Activated CD8-positive, alpha-beta memory T cell treated with anti-CD3 and anti-CD28 coated beads, Interleukin-2, amount 50 U/mL, for 24 hours (primary cell): ENCODE results near the gene NAB2.
"Not testable (repeated sequence)": the region's sequence is repeated elsewhere in the genome, so short reads cannot be mapped to it uniquely, and the experiment has no call there.

Experiments used
- DNase-seq: peaks from one replicate; pipeline ENCODE4 v3.0.0-alpha.2; 2020; ENCODE audit errors: extremely low read depth

Gene NAB2

DNA sequence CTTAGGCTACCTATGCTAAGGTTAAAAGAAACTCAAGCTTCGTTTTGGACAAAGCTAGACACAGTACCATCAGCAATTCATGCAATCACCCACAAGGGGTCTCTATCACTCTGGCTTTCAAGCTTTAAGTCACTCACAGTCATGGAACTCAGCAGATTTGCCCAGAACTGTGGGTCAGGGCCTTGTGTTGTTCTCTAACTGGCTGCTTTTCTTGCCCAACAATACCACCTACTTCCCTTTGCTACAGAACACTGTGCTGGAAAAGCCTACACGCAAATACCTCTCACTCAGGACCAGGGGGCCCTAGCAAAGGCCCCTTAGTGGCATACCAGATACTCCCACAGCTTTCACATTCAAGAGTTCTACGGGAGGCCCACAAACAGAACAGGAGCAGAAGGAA is 19.4 kb upstream of the NAB2 start:
- no peak for DNase-seq

DNA sequence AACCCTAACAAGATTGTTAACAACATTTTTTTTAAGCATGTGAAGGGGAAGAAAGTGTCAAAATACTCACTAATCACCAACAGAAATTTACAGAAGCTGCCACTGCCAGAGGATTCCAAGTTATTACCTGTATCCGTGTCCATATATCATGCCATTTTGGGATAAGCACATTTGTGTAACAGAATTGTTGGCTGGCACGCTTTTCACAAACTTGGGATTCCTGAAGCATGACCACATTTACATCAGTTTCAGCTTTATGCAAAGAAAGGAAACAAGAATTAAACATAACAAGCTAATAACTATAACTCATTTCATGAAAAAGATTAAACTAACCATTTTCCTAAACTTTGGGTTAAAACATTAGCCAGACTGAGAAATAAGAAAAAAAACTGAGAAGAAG is 16.3 kb upstream of the NAB2 start:
- no peak for DNase-seq

DNA sequence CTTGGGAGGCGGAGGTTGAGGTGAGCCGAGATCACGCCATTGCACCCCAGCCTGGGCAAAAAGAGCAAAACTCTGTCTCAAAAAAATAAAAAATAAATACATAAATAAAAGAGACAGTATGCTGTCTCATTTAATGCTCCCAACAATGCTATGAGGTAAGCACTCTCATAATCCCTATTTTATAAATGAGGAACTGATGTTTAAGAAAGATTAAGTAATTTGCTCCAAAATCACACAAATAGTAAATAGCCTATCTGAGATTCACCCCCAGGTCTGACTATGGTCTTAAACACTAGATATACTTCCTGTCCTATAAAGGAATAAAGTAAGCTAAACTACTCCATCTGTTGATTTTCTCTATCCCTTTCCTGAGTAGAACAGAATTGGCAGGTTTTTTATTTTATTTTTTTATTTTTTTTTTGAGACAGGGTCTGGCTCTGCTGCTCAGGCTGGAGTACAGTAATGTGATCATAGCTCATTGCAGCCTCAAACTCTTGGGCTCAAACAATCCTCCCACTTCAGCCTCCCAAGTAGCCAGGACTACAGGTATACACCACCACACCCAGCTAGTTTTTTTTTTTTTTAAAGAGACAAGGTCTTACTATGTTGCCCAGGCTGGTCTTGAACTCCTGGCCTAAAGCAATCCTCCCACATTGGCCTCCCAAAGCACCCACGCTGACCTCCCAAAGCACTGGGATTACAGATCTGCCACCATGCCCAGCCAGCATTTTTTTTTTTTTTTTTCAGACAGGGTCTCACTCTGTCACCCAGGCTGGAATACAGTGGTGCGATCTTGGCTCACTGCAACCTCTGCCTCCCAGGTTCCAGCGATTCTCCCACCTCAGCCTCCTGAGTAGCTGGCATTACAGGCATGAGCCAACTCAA is 15.1 kb upstream of the NAB2 start:
- DNase-seq, result not testable (repeated sequence)

DNA sequence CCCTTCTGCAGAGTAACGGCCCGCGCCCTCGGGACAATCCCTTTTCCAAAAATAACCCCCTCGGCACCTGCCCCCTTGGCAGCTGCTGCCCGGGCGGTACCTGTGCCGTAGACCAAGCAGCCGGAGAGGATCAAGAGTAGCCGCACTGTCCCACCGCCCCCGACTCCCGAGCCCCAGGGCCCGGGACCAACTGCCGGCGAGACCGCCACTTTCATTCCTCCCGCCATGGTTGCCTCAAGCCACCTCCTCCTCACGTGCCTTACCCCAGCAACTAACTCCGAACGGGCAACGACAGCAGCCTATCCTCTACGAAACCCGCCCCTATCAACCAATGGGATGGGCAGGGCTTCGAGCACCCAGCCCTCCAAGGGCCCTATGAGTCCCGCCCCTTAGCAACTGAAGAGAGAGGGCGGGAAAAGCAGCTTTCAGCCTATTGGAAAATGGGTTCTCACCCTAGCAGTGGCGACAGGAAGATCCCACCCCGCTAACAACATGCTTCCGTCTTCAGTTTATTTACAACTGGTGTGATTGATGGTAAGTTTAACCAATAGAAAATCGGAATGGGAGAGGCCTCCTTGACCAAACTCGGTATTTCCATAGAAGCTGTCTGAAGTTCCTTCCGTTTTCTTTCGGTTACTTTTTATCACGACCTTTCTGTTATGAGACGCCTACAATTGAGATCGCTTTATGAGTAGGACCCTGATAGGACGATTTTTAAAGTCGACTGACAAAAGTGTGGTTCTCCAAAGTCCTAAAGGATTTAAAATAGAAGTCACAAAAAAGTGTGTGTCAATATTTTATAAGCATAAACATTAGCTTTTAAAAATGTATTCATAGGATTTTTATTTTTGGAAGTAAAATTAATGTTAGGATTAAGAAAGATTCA is 10.2 kb upstream of the NAB2 start, which contains the start of gene NEMP1:
Gene NEMP1 (minus strand): TSS at position 273 of the 886 bp plus-strand sequence. CDS start 46 bp downstream, at position 227.
- peak; percentile 95 for DNase-seq

DNA sequence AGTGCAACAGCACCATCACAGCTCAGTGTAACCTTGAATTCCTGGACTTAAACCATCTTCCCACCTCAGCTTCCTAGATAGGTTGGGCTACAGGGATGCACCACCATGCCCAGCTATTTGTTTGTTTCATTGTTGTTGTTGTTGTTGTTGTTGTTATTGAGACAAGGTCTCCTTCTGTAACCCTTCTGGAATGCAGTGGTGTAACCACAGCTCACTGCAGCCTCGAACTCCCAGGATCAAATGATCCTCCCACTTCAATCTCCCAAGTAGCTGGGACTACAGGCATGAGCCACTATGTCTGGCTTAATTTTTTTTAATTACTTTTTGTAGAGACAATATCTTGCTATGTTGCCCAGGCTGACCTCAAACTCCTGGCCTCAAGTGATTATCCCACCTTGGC is 9.1 kb upstream of the NAB2 start:
- no peak for DNase-seq

DNA sequence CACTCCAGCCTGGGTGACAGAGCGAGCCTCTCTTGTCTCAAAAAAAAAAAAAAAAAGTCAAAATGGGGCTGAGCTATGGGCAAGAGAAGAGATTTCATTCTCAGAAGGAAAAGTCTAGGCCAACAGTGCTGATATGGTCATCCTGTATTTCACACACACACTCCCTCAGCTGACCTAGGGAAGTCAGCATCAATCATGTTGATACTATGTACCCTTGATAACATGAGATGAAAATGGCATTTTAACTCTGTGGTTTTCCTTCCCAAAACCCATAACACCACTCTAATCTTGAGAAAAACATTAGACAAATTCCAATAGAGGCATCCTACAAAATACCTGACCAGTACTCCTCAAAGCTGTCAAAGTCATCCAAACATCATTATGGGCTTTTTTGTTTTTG is 8.1 kb upstream of the NAB2 start:
- DNase-seq, result no peak

DNA sequence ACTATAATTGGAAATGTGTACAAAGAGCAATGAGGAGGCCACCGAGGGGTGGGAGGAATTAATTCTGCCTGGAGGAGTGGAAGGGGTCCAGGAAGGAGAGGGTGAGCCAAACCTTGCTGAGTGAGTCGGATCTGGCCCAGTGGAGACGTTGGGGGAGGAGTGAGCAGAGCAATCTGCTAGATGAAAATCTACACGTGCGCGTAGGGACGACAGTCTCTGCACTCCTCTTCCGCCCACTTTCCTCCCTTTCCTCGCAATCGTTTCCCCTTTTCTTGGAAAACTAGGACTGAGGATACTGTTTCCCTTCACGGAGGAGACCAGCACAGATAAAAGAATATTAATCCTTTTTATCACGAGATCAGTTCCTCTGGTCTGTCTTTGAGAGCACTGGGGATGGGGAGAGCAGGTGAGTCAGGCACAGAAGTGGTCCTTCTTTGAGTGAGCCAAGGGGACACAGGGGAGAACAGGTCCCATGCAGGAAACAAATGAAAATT is 2.9 kb upstream of the NAB2 start:
- DNase-seq, result no peak

DNA sequence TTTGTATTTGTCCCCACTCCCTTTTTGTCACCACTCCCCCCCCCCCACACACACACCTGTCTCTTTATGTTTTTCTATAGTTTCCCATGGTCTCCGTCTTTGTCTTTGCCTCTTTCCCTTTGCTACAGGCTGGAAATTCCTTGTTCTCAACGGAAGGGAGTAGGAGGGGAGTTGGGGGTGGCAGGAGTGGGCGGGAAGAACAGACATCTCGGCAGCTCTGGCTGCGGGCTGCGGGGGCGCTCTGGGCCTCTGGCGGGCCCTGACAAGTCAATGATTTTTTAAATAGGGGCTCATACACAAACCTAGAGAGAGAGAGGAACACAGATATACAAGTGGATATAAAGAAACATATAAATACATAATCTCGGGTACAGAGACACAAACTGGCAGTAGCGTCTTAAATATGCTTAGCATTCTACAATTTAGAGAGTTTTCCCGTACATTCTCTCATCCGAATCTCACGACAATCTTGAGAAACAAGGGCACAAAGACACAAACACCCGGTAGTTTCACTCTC is 2.4 kb upstream of the NAB2 start:
- DNase-seq, result no peak

DNA sequence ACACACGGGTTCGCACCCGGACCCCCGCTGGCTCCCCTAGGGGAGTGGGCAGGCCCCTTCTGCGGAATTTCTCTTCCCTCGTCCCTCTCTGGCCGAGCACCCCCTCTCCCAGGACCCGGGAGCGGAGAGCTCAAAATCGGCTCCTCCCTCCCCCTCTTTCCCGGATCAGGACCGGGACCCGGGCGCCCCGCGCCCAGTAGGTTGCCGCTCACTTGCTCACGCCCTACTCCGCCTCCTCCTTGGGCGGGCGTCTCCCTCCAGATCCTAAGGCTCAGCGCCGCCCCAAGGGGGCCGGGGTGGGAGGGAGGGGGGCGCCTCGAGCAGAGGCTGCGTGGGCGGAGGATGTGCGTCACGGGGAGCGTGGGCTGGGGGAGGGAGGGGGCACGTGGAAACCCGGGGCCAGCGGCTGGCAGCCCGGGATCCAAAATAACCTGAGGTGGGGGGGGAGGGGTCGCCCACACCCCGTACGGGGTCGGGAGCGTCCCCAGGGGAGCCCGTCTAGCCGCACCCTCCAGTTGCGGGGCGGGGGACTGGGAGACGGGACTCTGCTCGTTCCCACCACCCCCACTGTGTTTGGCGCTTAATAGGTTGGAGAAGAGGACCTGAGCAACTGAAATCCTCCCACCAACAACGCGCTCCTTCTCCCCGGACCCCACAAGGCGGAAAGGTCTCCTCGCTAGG is 1.8 kb upstream of the NAB2 start:
- peak; percentile 83 for DNase-seq

DNA sequence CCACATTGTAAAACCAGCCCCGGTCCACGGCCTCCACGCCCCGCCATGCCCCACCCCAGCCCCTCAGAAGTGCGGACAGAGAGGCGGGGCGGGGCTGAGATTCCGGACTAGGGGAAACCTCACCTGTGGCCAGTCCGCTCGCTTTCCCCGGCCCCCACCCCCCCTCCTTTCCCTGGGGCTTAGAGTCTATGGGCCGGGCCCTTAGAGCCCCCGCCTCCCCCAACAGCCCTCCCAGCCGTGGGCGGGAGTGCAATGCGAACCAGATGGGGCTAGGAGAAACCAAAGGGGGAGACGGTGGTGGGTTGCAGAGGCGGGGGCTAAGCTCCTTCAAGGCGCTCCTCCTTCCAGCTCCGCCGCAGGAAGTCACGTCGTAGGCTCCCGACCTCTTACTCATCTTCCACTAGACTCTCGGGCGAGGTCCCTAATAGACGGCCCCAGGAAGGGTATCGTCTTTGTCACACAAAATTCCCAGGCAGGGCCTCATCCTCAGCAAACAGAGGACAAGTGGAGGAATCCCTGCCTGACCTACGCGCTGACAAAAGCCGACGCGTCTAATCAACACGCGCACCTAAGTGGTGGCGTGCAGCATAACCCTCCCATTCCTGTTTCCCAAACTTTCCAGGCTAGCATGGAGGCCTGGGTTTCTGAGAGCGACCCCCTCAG is 1.1 kb upstream of the NAB2 start:
- no peak for DNase-seq

DNA sequence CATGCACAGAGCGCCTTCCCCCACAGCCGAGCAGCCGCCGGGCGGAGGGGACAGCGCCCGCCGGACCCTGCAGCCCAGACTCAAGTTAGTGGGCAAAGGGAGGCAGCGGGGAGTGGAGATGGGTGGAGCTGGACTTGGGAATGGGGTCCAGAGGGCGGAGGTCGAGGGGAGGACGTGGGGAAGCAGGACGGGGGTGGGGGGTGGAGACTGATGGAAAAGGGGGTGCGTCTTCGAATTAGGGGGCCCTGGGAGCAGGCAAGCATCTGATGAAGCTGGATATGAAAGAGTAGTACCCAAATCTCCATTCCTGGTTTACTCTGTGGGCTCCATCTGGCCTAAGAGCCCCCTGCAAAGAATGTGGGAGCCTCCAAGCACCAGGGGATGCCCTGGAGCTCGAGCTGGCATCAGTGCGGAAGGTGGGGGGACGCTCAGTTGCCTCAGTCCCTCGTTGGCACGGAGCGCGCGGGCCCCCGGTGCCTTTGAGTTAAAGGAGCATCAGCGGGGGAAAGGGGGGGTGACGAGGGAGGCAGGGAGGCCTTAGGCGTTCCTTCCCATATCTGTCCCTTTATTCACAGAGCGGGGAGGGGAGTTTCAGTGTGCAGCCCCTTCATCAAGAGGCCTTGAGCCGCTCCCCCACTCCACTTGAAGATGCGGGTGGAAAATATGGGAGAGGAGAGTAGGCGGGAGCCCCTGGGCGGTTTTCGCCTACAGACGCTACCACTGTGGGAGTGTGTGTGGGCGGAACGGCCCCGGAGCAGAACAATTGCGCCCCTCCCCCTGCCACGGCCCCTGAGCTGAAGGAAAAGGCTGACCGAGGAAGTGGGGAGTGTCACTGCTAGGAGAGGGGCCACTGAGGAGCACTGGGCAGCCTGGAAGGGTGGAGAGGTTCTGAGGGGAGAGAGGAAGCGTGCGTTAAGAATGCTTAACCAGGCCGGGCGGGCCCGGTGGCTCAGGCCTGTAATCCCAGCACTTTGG is 644 bp downstream of the NAB2 start:
- no peak for DNase-seq

DNA sequence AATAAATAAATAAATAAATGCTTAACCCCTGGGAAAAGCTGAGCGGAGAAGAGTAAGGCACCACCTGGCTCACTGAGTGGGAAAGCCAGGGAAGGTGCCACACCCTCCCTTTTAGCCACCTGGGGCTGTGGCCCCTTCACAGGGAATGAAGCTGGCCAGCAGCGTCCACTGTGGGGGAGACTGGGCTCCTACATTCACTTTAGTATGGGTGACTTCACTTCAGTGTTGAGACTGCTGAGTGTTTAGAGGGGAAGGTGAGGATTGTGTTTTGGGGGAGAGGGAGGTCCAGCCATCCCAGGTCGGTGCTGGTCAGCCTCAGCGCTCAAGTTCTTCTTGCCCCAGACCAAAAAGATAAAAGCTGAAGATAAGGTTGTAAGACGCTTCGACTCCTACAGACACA is 1.6 kb downstream of the NAB2 start:
- no peak for DNase-seq

DNA sequence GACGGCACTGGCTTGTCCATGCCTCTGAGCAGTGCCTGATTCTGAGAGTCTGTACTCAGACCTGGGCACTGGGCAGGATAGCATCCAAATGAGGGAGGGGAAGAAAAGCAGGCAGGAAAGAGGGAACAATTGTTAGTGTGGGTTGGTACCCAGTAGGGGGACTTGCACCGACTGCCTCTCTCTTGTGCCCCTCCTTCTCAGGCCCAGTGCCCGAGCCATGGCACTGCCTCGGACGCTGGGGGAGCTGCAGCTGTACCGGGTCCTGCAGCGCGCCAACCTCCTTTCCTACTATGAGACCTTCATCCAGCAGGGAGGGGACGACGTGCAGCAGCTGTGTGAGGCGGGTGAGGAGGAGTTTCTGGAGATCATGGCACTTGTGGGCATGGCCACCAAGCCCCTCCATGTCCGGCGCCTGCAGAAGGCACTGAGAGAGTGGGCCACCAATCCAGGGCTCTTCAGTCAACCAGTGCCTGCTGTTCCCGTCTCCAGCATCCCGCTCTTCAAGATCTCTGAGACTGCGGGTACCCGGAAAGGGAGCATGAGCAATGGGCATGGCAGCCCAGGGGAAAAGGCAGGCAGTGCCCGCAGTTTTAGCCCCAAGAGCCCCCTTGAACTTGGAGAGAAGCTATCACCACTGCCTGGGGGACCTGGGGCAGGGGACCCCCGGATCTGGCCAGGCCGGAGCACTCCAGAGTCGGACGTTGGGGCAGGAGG is 2.2 kb downstream of the NAB2 start:
- DNase-seq, result no peak

DNA sequence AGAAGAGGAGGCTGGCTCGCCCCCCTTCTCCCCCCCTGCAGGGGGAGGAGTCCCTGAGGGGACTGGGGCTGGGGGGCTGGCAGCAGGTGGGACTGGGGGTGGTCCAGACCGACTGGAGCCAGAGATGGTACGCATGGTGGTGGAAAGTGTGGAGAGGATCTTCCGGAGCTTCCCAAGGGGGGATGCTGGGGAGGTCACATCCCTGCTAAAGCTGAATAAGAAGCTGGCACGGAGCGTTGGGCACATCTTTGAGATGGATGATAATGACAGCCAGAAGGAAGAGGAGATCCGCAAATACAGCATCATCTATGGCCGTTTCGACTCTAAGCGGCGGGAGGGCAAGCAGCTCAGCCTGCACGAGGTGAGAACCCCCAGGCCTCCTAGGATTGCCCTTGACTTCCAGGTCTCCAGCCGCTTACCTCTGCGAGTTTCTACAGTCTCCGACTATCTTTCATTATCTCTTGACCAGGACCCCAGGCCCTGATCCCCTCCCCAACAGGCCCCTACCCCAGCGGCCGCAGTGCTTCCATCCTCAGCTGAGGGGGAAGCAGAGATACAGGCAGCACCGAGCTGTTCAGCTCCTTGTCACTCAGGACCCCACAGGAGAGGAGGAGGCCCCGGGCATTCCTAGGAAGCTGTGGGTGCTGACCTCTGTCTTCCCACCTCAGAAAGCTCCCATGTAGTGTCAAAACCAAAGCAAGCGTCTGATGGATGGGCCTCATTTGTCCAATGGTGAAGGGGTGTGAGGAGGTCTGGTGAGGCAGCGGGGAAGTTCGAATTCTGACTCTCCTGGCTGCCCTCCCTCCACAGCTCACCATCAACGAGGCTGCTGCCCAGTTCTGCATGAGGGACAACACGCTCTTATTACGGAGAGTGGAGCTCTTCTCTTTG is 3.0 kb downstream of the NAB2 start:
- no peak for DNase-seq

DNA sequence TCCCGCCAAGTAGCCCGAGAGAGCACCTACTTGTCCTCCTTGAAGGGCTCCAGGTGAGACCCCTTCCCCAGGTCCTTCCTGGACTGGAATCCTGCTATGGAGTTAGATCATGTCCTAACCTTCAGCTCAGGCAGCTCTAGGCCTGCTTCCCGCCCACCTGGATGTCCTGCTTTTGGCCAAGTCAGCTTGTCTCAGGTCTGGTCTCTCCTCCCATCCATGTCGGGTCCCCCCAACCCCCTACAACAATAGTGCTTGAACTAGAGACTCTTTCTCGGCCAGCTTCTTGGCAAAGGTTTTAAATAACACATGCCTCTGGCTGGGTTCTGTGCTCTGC is 3.6 kb downstream of the NAB2 start:
- DNase-seq, result no peak

DNA sequence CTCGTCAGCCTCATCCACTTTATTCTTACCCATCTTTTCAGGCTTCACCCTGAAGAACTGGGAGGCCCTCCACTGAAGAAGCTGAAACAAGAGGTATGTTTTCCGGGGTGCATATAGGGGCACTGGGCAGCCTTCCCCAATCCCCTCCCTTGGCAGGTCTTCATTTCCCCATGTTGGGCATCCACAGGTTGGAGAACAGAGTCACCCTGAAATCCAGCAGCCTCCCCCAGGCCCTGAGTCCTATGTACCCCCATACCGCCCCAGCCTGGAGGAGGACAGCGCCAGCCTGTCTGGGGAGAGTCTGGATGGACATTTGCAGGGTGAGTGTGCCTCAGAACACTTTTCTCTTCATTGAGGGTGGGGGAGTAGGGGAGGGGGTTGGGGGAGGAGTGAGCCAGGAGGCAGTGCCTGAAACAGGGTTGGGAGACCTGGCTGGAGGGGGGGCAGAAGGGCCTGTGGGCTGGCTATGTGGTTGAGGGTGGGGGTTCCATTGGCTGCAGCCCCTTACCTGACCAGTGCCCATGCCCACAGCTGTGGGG is 4.0 kb downstream of the NAB2 start:
- DNase-seq, result no peak

DNA sequence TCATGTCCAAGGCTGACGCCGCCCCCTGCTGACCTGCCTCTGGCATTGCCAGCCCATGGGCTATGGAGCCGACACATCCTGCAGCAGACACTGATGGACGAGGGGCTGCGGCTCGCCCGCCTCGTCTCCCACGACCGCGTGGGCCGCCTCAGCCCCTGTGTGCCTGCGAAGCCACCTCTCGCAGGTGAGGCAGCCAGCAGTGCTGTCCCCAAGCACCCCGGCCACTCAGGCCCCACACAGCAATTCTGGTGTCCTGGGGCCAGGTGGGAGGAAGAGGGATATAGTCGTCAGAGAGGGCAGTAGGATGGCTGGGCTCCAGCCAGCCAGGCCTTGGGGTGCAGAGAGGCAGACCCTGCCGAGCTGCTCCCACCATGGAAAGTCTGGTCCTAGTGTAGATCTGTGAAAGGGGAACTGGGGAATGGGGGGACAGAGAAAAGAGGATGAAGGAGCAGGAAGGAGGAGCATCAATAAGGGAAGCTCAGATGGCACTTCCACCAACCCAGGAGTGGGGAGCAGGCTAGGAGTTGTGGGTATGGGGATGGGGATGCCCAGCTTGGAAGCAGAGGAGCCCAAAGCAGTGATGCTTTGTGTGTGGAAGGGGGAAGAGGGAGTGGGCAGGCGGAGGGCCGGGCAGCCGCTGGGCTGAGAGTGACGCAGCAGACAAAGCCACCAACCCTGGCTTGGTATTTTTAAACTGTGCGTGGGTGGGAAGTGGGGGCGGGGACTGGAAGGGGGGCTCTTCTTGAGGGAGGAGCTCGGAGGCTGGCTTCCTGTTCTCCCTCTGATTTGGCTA is 4.7 kb downstream of the NAB2 start:
- no peak for DNase-seq
